ENCODE data around the gene ABCC5.
A peak's percentile ranks its signal among the peaks of the same experiment; 100 is the strongest.
"Not testable (repeated sequence)": the region's sequence is repeated elsewhere in the genome, so short reads cannot be mapped to it uniquely, and the experiment has no call there.

ABCC5 gene

GRCh38 chr3:184015381-184016019 lies 2.2 kb downstream of the ABCC5 start:
- peak in 1 of 2 experiments; percentile 9 for DNase-seq

- DNase-seq: no peak
Observed at GRCh38 chr3:184011937-184012889, 5.5 kb downstream of the ABCC5 start.

GRCh38 chr3:184011230-184011876 lies 6.3 kb downstream of the ABCC5 start:
- no peak for DNase-seq

- DNase-seq: no peak
Observed at GRCh38 chr3:184008161-184008560, 9.5 kb downstream of the ABCC5 start.

GRCh38 chr3:184007143-184007813 lies 10.4 kb downstream of the ABCC5 start:
- DNase-seq: not testable (repeated sequence)

GRCh38 chr3:184005941-184006507 lies 11.7 kb downstream of the ABCC5 start:
- peak; percentile 95 to 96 for DNase-seq

- DNase-seq: no peak
Observed at GRCh38 chr3:184004476-184004875, 13.2 kb downstream of the ABCC5 start.

GRCh38 chr3:184003187-184003967 lies 14.3 kb downstream of the ABCC5 start:
- DNase-seq: no peak

GRCh38 chr3:184002469-184002868 lies 15.2 kb downstream of the ABCC5 start:
- DNase-seq: no peak

- no peak for DNase-seq
Observed at GRCh38 chr3:184001761-184002160, 15.9 kb downstream of the ABCC5 start.

GRCh38 chr3:183991403-183991802 lies 26.3 kb downstream of the ABCC5 start:
- no peak for DNase-seq

GRCh38 chr3:183988216-183988790 lies 29.4 kb downstream of the ABCC5 start:
- DNase-seq: no peak

GRCh38 chr3:183987000-183987600 lies 30.6 kb downstream of the ABCC5 start:
- DNase-seq: no peak

GRCh38 chr3:183984749-183985729 lies 32.6 kb downstream of the ABCC5 start:
- DNase-seq: no peak

- no peak for DNase-seq
Observed at GRCh38 chr3:183984127-183984740, 33.5 kb downstream of the ABCC5 start.

GRCh38 chr3:183981990-183982644 lies 35.6 kb downstream of the ABCC5 start:
- no peak for DNase-seq

- DNase-seq: no peak
Observed at GRCh38 chr3:183980403-183980802, 37.3 kb downstream of the ABCC5 start.

GRCh38 chr3:183975981-183976662 lies 41.6 kb downstream of the ABCC5 start:
- no peak for DNase-seq

Data from NCI-H526 (cell line).